RWPE1 (cell line): ENCODE data around the gene RARG.
A peak's percentile ranks its signal among the peaks of the same experiment; 100 is the strongest.

ENCODE experiments used
- CTCF ChIA-PET: fragments of 350-600 bp; sonication (Branson Sonifier 250); formaldehyde crosslinking; extraction: SDS; loops from one replicate; lab custom pipeline; 2021; lab: Yijun Ruan, JAX
- POLR2A ChIA-PET: fragments of 400-600 bp; formaldehyde crosslinking; extraction: SDS; loops from one replicate; lab custom pipeline; 2020; ENCODE audit warnings: antibody characterized with exemption; ENCODE audit not compliant: low non-redundant PET; lab: Yijun Ruan, JAX
- DNase-seq: peaks from one replicate; pipeline ENCODE4 v3.0.0; 2012; ENCODE audit warnings: low spot score
- H3K27ac ChIP-seq: fragments of 450-650 bp; 2 replicates; pipeline ENCODE4 v1.5.1; 2017
- CTCF ChIP-seq: fragments of 450-650 bp; conservative IDR thresholded peaks from 2 replicates; pipeline ENCODE4 v1.5.1; 2017; ENCODE audit warnings: low read depth, mild to moderate bottlenecking

RARG gene

GRCh38 chr12:53214687-53215455, 17.1 kb downstream of the RARG start:
- DNase-seq: no peak
- TF ChIP-seq CTCF: no peak
- ChIA-PET POLR2A (interaction anchor here (0.5 kb wide), 1 partner anchor 31 kb away, joined by 3 read pairs; no protein-coding TSS in a partner anchor), CTCF (interaction anchor here (1.1 to 2.6 kb wide), 6 partner anchors 11 to 80 kb away, joined by 7 to 26 read pairs (median 12); partner anchors contain the start of gene PFDN5)
- peak overlapping the region; percentile 99 for H3K27ac ChIP-seq

- no peak for TF ChIP-seq CTCF
- peak overlapping the region; percentile 99 for H3K27ac ChIP-seq
- no peak for DNase-seq
- CTCF ChIA-PET: interaction anchor here (0.9 to 2.6 kb wide), 16 partner anchors 11 to 148 kb away, joined by 3 to 26 read pairs (median 8); partner anchors contain the start of genes AAAS, MYG1 and PFDN5
- POLR2A ChIA-PET: interaction anchor here (1.0 to 1.3 kb wide), 2 partner anchors 10 to 37 kb away, joined by 3 read pairs; a partner anchor contains a TSS
Measured at GRCh38 chr12:53214221-53214620, 17.8 kb downstream of the RARG start.

GRCh38 chr12:53213348-53213747, 18.7 kb downstream of the RARG start:
- H3K27ac ChIP-seq: peak overlapping the region; percentile 99
- CTCF ChIA-PET: interaction anchor here (0.6 to 3.0 kb wide), 27 partner anchors 10 to 147 kb away, joined by 3 to 26 read pairs (median 6); partner anchors contain the start of genes AAAS, ESPL1, MYG1 and PFDN5
- peak; percentile 93 for TF ChIP-seq CTCF
- DNase-seq: peak; percentile 74
- POLR2A ChIA-PET: interaction anchor here (1.0 to 1.3 kb wide), 2 partner anchors 11 to 38 kb away, joined by 3 read pairs; a partner anchor contains a TSS

GRCh38 chr12:53212931-53213330, 19.1 kb downstream of the RARG start:
- H3K27ac ChIP-seq: peak overlapping the region; percentile 99
- no peak for TF ChIP-seq CTCF
- CTCF ChIA-PET: interaction anchor here (0.6 to 3.0 kb wide), 9 partner anchors 39 to 109 kb away, joined by 3 to 26 read pairs (median 11); partner anchors contain the start of genes AAAS, ESPL1 and PFDN5
- POLR2A ChIA-PET: interaction anchor here (1.3 kb wide), 1 partner anchor 38 kb away, joined by 3 read pairs; a partner anchor contains a TSS
- no peak for DNase-seq

- TF ChIP-seq CTCF: peak; percentile 19; the same call in 1 of the 2 replicates
- H3K27ac ChIP-seq: peak overlapping the region; percentile 7; the same call in 1 of the 2 replicates
- CTCF ChIA-PET: interaction anchor here (0.6 to 3.0 kb wide), 7 partner anchors 40 to 1072 kb away, joined by 3 to 25 read pairs (median 4); partner anchors contain the start of genes AAAS and ESPL1
- POLR2A ChIA-PET: no interaction called here
- no peak for DNase-seq
Measured at GRCh38 chr12:53211476-53212381, 20.3 kb downstream of the RARG start.
